Stimulated activated CD4-positive, alpha-beta T cell treated with anti-CD3 and anti-CD28 coated beads, Interleukin-1b, Interleukin-23, amount 100 ng/mL, for 4 hours (primary cell): ENCODE measurements around the gene PES1.
"Not testable (repeated sequence)": the region's sequence is repeated elsewhere in the genome, so short reads cannot be mapped to it uniquely, and the experiment has no call there.

Experiments
- DNase-seq, 2 donors: peaks; one replicate each; pipeline ENCODE4 v3.0.0-alpha.2; 2020; ENCODE audit warnings: low read depth in 2 of 2

Gene PES1

GRCh38 chr22:30591588-30592359 lies at the start of gene PES1:
PES1 (minus strand) TSS chr22:30591910; CDS start chr22:30591833, 77 bp downstream.
- DNase-seq, result peak; percentile 82 to 92

- no peak for DNase-seq
These were observed 49.2 kb upstream of the PES1 start for GRCh38 chr22:30640839-30641430.

- no peak for DNase-seq
These were observed 48.7 kb upstream of the PES1 start for GRCh38 chr22:30640361-30640760.

GRCh38 chr22:30637701-30638114 lies 46.0 kb upstream of the PES1 start:
- DNase-seq, result no peak

GRCh38 chr22:30636226-30637077 lies 44.7 kb upstream of the PES1 start:
- no peak for DNase-seq

GRCh38 chr22:30635273-30636225 lies 43.8 kb upstream of the PES1 start, which contains the start of gene SLC35E4:
SLC35E4 (plus strand) TSS chr22:30635781; CDS start chr22:30636451, 670 bp downstream.
- peak; percentile 99 for DNase-seq

GRCh38 chr22:30634471-30635233 lies 42.9 kb upstream of the PES1 start:
- DNase-seq, result peak; percentile 92 to 94

GRCh38 chr22:30631469-30631868 lies 39.8 kb upstream of the PES1 start:
- not testable (repeated sequence) for DNase-seq

- DNase-seq, result no peak
These were observed 36.8 kb upstream of the PES1 start for GRCh38 chr22:30628491-30628890.

- DNase-seq, result no peak
These were observed 35.8 kb upstream of the PES1 start for GRCh38 chr22:30627471-30627870.

- no peak for DNase-seq
These were observed 34.7 kb upstream of the PES1 start for GRCh38 chr22:30626413-30626812.

GRCh38 chr22:30619909-30620308 lies 28.2 kb upstream of the PES1 start:
- DNase-seq, result not testable (repeated sequence)

GRCh38 chr22:30617819-30618218 lies 26.1 kb upstream of the PES1 start:
- DNase-seq, result no peak

GRCh38 chr22:30615543-30615954 lies 23.8 kb upstream of the PES1 start:
- DNase-seq, result no peak

- no peak for DNase-seq
These were observed 23.2 kb upstream of the PES1 start for GRCh38 chr22:30614879-30615278.

GRCh38 chr22:30614268-30614667 lies 22.6 kb upstream of the PES1 start:
- DNase-seq, result no peak

GRCh38 chr22:30612789-30613188 lies 21.1 kb upstream of the PES1 start:
- DNase-seq, result no peak

- no peak for DNase-seq
These were observed 19.5 kb upstream of the PES1 start for GRCh38 chr22:30611197-30611596.

- DNase-seq, result no peak
These were observed 18.6 kb upstream of the PES1 start for GRCh38 chr22:30610299-30610698.
